BLaER1 treated with 17β-estradiol and CSF1 and Interleukin-3, amounts not matched to agents 10 nM and 100 nM (cell line): ENCODE measurements around the gene MTREX.

Experiments
- H3K27ac ChIP-seq, 11 experiments: shearing (Covaris generic); formaldehyde crosslinking; 2 replicates each; pipeline ENCODE4 v1.8.1; 2022
- H3K27me3 ChIP-seq, 11 experiments: shearing (Covaris generic); formaldehyde crosslinking; 2 replicates each; pipeline ENCODE4 v1.8.1; 2022
- H3K36me3 ChIP-seq, 11 experiments: shearing (Covaris generic); formaldehyde crosslinking; 2 replicates each; pipeline ENCODE4 v1.8.1; 2022
- H3K4me1 ChIP-seq, 10 experiments: shearing (Covaris generic); formaldehyde crosslinking; 2 replicates each; pipeline ENCODE4 v1.8.1; 2022
- H3K4me2 ChIP-seq, 11 experiments: shearing (Covaris generic); formaldehyde crosslinking; 2 replicates each; pipeline ENCODE4 v1.8.1; 2022
- H3K4me3 ChIP-seq, 10 experiments: shearing (Covaris generic); formaldehyde crosslinking; 2 replicates each; pipeline ENCODE4 v1.8.1; 2022
- H3K9ac ChIP-seq, 11 experiments: shearing (Covaris generic); formaldehyde crosslinking; 2 replicates each; pipeline ENCODE4 v1.8.1; 2022
- H3K9me3 ChIP-seq, 11 experiments: shearing (Covaris generic); formaldehyde crosslinking; replicated peaks in 1 of 11; 2 replicates each; pipeline ENCODE4 v1.8.1; 2022
- H4K20me1 ChIP-seq, 11 experiments: shearing (Covaris generic); formaldehyde crosslinking; 2 replicates each; pipeline ENCODE4 v1.8.1; 2022
- Cebpa-rat ChIP-seq, 11 experiments: shearing (Covaris generic); IDR thresholded peaks; 2 replicates each; pipeline ENCODE4 v1.8.1; 2022

The MTREX gene

DNA sequence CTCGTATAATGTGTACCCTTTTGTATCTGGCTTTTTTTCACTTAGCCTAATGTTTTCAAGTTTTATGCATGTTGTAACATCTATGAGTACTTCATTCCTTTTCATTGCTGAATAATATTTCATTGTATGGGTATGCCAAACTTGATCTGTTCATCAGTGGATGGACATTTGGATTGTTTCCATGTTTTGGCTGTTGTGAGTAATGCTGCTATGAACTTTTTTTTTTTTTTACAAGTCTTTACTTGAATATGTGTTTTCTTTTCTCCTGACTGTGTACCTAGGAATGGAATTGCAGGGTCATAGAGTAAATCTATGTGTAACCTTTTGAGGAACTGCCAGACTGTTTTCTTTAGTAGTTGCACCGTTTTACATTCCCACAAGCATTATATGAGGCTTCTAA lies 52.4 kb downstream of the MTREX start:
- no peak overlapping the region for H3K4me3 ChIP-seq
- no peaks in the 10 kb centered on the region for H3K27me3 ChIP-seq
- no peak overlapping the region for H3K4me2 ChIP-seq
- H3K27ac ChIP-seq = no peak overlapping the region
- H3K4me1 ChIP-seq = no peaks in the 10 kb centered on the region
- no peak for TF ChIP-seq Cebpa-rat (IDR thresholded peaks at IDR 0.05)
- H3K36me3 ChIP-seq = peaks cover 74 to 96% (median 88%) of the 10 kb centered on the region in 11 experiments
- H3K9ac ChIP-seq = no peak overlapping the region
- peaks cover 0 to 3% (median 0%) of the 10 kb centered on the region in 11 experiments; a peak in 1 of 22 replicates for H3K9me3 ChIP-seq
- peaks cover 0 to 19% (median 9%) of the 10 kb centered on the region in 11 experiments; a peak in 10 of 22 replicates for H4K20me1 ChIP-seq

DNA sequence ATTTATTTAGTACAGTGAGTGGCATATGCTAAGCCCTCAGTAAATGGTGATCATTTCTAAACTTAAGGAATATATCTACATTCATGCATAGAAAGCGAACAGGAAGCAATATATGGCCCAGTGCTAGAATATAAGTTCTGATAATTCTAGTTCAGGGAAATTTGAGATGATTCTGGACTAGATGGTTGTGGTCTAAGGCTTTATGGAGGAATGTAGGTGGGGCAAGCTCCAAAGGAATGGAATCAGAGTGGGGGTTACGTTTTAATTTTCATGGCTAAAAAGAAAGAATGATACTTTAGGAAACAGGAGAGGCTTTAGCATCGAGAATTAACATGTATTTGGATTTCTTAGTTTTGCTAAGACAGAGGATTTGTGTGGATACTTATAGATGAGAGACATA lies 56.1 kb downstream of the MTREX start:
- Histone ChIP-seq H4K20me1 (peaks cover 0 to 11% (median 0%) of the 10 kb centered on the region in 11 experiments; a peak in 1 of 22 replicates), H3K9me3 (peaks cover 0 to 3% (median 0%) of the 10 kb centered on the region in 11 experiments; a peak in 1 of 22 replicates), H3K27ac (no peak overlapping the region), H3K9ac (no peak overlapping the region), H3K4me1 (no peaks in the 10 kb centered on the region), H3K4me2 (no peak overlapping the region), H3K36me3 (peaks cover 73 to 96% (median 88%) of the 10 kb centered on the region in 11 experiments), H3K27me3 (no peaks in the 10 kb centered on the region), H3K4me3 (no peak overlapping the region)
- TF ChIP-seq Cebpa-rat (IDR thresholded peaks at IDR 0.05) = no peak

DNA sequence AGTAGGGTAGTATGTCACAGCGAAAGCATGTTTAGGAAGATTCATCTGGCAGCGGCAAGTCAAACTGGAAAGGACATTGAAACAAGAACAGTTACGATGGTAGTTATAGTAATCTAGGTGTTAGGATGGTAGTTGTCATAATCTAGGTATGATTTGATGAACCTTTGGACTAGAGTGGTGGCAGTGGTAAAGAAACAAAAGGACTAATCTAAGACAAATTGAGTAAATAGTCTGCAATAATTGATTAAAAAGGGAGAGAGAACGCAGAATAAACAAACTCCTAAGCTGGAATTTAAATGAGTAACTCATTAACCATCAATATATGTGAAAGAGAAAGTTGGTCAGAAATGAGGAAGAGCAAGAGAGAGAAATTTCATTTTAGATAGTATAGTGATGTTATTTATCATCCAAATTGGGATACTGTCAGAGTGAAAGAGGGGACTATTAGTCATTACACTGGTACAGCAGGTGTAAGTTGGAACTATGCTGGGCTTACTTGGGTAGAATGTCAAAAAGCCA lies 56.8 kb downstream of the MTREX start:
- Histone ChIP-seq H3K9me3 (peaks cover 0 to 3% (median 0%) of the 10 kb centered on the region in 11 experiments; a peak in 1 of 22 replicates), H3K4me2 (no peak overlapping the region), H3K27ac (no peak overlapping the region), H3K9ac (no peak overlapping the region), H3K4me1 (no peaks in the 10 kb centered on the region), H3K27me3 (no peaks in the 10 kb centered on the region), H3K4me3 (no peak overlapping the region), H4K20me1 (peaks cover 0 to 11% (median 0%) of the 10 kb centered on the region in 11 experiments; a peak in 1 of 22 replicates), H3K36me3 (peaks cover 71 to 94% (median 88%) of the 10 kb centered on the region in 11 experiments)
- TF ChIP-seq Cebpa-rat (IDR thresholded peaks at IDR 0.05) = no peak

DNA sequence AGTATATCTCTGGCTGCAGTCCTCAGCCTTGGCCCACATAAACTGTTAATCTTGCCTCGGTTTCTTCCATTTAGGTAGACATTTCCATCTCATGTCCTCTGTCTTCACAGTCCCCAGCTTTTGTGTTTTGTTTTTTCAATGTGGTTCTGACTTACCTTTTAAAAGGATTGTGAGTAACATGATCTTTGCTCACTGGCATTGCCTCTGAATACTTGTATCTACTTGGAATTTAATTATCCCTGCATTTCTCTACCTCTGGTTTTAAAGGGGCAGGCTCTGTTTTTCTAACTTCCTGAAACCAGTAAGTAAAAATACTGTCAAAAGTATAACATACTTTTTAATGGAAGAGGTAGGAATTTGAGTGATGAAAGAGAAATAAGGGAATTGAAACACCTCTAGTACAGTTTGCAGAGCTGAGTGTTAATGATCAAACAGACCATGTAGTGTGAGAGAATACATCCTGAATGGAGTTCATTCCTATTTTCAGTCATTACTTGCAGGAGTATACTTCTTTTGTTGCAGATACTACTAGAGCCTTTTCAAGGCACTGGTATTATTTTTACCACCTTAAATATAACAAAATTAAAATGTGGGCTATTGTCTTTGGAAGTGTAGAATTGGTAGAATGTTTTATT lies 62.6 kb downstream of the MTREX start:
- Histone ChIP-seq H3K27ac (no peak overlapping the region), H3K4me3 (no peak overlapping the region), H3K4me1 (no peaks in the 10 kb centered on the region), H4K20me1 (no peaks in the 10 kb centered on the region), H3K27me3 (no peaks in the 10 kb centered on the region), H3K9me3 (peaks cover 28 to 53% (median 49%) of the 10 kb centered on the region in 11 experiments), H3K9ac (no peak overlapping the region), H3K36me3 (peaks cover 90 to 100% (median 95%) of the 10 kb centered on the region in 11 experiments), H3K4me2 (no peak overlapping the region)
- TF ChIP-seq Cebpa-rat (IDR thresholded peaks at IDR 0.05) = no peak

DNA sequence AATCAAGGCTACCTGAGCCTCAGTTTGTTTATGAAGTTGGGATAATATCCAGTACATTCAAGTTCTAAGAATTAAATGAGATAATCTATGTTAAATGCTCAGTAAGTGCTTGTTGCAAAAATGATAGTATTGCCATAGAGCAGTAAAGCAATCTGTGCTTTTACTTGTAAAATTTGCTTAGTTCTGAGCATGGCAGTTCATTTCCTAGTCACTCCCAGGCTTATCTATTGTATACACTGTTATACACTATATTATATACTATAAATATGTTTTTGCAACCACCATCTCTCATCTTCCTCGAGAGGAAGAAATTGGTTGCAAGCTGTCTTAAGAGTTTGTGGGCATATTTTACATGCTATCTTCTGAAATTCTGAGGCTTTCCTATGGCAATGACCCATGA lies 63.4 kb downstream of the MTREX start:
- no peak for TF ChIP-seq Cebpa-rat (IDR thresholded peaks at IDR 0.05)
- H3K27ac ChIP-seq = no peak overlapping the region
- H3K9me3 ChIP-seq = peaks cover 28 to 53% (median 49%) of the 10 kb centered on the region in 11 experiments
- H3K4me2 ChIP-seq = no peak overlapping the region
- H3K4me1 ChIP-seq = no peaks in the 10 kb centered on the region
- H3K9ac ChIP-seq = no peak overlapping the region
- H3K27me3 ChIP-seq = no peaks in the 10 kb centered on the region
- no peaks in the 10 kb centered on the region for H4K20me1 ChIP-seq
- H3K4me3 ChIP-seq = no peak overlapping the region
- H3K36me3 ChIP-seq = peaks cover 85 to 100% (median 94%) of the 10 kb centered on the region in 11 experiments

DNA sequence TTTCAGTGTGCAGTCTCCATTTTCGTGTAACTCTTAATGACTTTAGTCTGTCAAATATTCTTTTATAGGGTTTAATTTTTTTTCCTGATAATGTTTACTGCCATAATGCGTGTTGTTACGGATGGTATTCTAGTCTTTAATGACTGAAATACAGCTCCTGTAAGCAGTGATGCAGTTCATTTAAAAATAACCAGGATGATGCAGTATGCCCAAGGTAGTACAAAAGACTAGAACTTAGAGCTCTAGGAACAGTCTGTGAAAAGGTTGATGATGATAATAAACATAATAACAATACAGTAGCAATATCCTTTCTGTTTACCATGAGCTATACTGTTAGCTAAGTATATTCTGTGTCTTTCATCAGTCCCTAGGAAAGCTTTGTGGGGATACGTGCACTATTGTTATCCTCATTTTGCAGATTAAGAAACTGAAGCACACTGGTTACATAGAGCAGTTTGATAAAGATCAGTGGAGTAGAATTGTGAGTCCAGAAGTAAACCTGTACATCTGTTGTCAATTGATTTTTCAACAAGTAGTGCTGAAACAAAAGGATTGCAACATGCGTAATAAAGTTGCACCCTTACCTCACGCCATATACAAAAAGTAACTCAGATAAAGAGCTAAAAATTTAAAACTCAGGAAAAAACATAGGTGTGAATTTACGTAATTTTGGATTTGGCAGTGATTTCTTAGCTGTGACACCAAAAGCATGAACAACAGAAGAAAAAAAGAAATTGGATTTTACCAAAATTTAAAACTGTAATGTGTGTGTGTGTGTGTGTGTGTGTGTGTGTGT lies 64.5 kb downstream of the MTREX start:
- Histone ChIP-seq H3K4me2 (no peak overlapping the region), H3K4me1 (no peaks in the 10 kb centered on the region), H3K9ac (no peak overlapping the region), H3K4me3 (no peak overlapping the region), H3K36me3 (peaks cover 81 to 100% (median 94%) of the 10 kb centered on the region in 11 experiments), H4K20me1 (no peaks in the 10 kb centered on the region), H3K27me3 (no peaks in the 10 kb centered on the region), H3K9me3 (peaks cover 28 to 53% (median 49%) of the 10 kb centered on the region in 11 experiments), H3K27ac (no peak overlapping the region)
- no peak for TF ChIP-seq Cebpa-rat (IDR thresholded peaks at IDR 0.05)

DNA sequence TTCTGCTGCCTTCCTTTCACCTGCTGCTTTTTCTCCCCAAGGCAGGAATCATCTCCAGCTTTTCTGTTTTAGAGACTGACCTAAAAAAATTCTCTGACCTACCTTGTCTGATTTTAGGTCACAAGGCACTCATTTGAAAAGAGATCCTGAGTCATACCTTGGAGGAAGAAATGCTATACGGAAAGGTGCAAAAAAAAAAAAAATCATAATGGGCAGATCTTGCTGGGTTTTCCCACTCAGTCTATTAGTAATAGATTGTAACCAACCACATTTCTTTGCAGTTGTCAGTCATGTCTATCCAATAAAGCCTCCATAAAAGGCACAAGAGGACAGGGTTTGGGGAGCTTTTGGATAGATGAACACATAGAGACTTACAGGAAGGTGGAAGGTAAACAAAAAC lies 70.0 kb downstream of the MTREX start:
- Histone ChIP-seq H3K4me3 (no peak overlapping the region), H3K4me2 (no peak overlapping the region), H3K27ac (no peak overlapping the region), H3K27me3 (no peaks in the 10 kb centered on the region), H3K36me3 (peaks cover 83 to 100% (median 94%) of the 10 kb centered on the region in 11 experiments), H3K9ac (no peak overlapping the region), H4K20me1 (no peaks in the 10 kb centered on the region), H3K4me1 (no peaks in the 10 kb centered on the region), H3K9me3 (peaks cover 21 to 41% (median 35%) of the 10 kb centered on the region in 11 experiments)
- no peak for TF ChIP-seq Cebpa-rat (IDR thresholded peaks at IDR 0.05)

DNA sequence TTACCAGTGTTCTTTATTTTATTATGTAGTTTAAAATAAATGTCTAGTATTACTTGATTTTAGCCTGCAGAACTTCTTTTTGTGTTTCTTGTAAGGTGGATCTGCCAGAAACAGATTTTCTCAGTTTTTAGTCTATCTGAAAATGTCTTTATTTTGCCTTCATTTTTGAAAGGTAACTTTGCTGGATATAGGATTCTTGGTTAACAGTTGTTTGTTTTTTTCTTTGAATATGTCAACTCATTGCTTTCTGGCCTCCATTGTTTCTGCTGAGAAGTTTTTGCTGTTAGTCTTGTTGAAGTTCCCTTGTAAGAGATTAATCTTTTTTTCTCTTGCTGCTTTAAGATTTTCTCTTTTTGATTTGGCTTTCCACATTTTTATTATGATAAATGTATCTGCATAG lies 75.5 kb downstream of the MTREX start:
- no peak overlapping the region for H3K4me3 ChIP-seq

DNA sequence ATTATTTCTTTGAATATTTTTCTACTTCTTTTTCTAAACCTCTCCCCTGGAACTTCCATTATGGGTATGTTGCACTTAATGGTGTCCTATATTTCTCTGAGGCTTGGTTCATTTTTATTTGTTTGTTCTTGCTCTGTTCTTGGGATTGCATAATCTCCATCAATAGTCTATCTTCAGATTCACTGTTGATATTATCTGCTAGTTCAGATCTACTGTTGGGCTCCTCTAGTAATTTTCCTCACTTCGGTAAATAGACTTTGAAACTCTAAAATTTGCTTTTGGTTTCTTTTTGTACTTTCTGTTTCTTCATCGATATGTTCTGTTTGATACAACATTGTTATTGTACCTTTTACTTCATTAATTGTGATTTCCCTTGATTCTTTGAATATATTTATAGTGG lies 76.3 kb downstream of the MTREX start:
- TF ChIP-seq Cebpa-rat (IDR thresholded peaks at IDR 0.05) = no peak
- H3K4me3 ChIP-seq = no peak overlapping the region
- no peak overlapping the region for H3K27ac ChIP-seq
- peaks cover 86 to 100% (median 93%) of the 10 kb centered on the region in 11 experiments for H3K36me3 ChIP-seq
- no peak overlapping the region for H3K9ac ChIP-seq
- H4K20me1 ChIP-seq = peaks cover 0 to 15% (median 0%) of the 10 kb centered on the region in 11 experiments; a peak in 3 of 22 replicates
- no peaks in the 10 kb centered on the region for H3K27me3 ChIP-seq
- H3K4me1 ChIP-seq = no peaks in the 10 kb centered on the region
- H3K9me3 ChIP-seq = peaks cover 17 to 31% (median 24%) of the 10 kb centered on the region in 11 experiments
- H3K4me2 ChIP-seq = no peak overlapping the region

More for the DNA sequence above, 75.5 kb downstream of the MTREX start:
- peaks cover 85 to 100% (median 93%) of the 10 kb centered on the region in 11 experiments for H3K36me3 ChIP-seq
- H3K9ac ChIP-seq = no peak overlapping the region
- H3K9me3 ChIP-seq = peaks cover 17 to 31% (median 24%) of the 10 kb centered on the region in 11 experiments
- no peaks in the 10 kb centered on the region for H3K27me3 ChIP-seq
- TF ChIP-seq Cebpa-rat (IDR thresholded peaks at IDR 0.05) = no peak
- peaks cover 0 to 15% (median 0%) of the 10 kb centered on the region in 11 experiments; a peak in 3 of 22 replicates for H4K20me1 ChIP-seq
- no peaks in the 10 kb centered on the region for H3K4me1 ChIP-seq
- H3K27ac ChIP-seq = no peak overlapping the region
- no peak overlapping the region for H3K4me2 ChIP-seq
